DMS 273 (cell line): ENCODE measurements around the gene SYNPO.

Experiments used
- DNase-seq: peaks from one replicate; lab custom pipeline; 2025; ENCODE audit not compliant: unreplicated experiment; lab: John Stamatoyannopoulos, UW

Gene SYNPO

DNA sequence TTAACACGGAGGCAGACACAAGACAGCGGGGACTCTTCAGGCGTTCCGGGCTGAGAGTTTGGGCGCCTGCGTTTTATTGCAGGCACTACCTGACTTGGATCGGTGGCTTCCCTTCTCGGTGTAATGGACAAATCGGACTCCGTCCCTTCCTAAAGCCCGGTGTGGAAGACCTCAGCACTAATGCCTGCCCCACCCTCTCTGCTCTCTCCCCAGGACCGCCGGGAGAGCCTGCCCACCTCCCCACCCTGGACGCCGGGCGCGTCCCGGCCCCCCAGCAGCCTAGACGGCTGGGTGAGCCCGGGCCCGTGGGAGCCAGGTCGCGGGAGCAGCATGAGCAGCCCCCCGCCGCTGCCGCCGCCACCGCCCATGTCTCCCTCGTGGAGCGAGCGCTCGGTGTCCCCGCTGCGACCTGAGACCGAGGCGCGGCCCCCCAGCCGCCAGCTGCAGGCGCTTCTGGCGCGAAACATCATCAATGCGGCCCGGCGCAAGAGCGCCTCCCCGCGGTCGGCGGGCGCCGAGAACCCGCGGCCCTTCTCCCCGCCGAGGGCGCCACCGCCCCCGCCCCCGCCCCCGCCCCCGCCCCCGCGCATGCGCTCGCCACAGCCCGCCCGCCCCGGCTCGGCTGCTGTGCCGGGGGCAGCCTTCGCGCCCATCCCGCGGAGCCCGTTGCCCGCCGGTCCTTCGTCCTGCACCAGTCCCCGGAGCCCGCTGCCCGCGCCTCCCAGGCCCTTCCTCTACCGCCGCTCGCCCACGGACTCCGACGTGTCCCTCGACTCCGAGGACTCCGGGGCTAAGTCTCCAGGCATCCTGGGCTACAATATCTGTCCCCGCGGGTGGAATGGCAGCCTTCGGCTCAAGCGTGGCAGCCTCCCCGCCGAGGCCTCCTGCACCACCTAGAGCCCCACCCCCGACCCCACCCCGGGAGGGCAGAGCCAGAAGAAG, 16.0 kb downstream of the SYNPO start:
- peak; percentile 90 for DNase-seq

DNA sequence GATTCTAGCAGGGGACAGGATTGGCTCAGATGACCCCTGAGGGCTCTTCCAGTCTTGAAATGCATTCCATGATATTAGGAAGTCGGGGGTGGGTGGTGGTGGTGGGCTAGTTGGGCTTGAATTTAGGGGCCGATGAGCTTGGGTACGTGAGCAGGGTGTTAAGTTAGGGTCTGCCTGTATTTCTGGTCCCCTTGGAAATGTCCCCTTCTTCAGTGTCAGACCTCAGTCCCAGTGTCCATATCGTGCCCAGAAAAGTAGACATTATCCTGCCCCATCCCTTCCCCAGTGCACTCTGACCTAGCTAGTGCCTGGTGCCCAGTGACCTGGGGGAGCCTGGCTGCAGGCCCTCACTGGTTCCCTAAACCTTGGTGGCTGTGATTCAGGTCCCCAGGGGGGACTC, 17.7 kb downstream of the SYNPO start:
- no peak for DNase-seq

DNA sequence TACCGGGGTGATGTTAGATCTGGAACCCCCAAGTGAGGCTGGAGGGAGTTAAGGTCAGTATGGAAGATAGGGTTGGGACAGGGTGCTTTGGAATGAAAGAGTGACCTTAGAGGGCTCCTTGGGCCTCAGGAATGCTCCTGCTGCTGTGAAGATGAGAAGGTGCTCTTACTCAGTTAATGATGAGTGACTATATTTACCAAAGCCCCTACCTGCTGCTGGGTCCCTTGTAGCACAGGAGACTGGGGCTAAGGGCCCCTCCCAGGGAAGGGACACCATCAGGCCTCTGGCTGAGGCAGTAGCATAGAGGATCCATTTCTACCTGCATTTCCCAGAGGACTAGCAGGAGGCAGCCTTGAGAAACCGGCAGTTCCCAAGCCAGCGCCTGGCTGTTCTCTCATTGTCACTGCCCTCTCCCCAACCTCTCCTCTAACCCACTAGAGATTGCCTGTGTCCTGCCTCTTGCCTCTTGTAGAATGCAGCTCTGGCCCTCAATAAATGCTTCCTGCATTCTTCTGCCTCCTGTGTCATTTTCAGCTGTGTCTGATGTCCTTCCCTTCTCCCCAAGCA, 18.3 kb downstream of the SYNPO start:
- no peak for DNase-seq

DNA sequence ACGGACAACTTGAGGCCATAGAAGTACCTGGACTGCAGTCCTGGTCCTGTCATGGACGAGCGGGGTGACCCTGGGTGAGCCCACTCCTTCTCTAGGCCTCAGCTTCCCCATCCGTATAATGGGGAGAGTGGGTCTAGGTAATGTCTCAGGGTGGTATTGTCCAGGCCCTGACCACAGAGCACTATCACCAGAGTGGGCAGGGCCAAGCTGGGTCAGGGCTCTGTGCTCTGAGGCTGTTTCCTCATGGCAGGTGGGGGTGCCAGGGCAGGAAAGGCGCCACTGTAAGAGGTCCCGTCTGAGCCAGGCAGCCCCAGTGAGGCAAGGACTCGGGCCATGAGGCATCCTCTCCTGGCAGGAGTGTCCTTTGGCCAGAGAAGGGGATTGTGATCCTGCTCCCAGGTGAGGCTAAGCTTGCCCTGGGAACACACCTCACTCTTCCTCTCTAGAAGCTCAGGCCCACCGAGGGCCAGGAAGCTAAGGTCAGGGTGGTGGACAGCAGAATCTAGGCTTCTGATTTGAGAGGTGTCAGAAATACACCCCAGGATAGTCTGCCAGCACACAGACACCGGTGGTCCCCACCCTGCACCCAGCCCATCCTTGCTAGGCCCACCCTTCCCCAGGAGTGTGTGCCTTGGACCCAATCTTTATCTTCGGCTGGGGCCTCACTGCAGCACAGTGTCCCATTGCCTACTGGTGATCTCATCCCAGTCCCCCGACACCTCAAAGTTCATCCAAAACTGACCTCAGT, 19.1 kb downstream of the SYNPO start:
- no peak for DNase-seq

DNA sequence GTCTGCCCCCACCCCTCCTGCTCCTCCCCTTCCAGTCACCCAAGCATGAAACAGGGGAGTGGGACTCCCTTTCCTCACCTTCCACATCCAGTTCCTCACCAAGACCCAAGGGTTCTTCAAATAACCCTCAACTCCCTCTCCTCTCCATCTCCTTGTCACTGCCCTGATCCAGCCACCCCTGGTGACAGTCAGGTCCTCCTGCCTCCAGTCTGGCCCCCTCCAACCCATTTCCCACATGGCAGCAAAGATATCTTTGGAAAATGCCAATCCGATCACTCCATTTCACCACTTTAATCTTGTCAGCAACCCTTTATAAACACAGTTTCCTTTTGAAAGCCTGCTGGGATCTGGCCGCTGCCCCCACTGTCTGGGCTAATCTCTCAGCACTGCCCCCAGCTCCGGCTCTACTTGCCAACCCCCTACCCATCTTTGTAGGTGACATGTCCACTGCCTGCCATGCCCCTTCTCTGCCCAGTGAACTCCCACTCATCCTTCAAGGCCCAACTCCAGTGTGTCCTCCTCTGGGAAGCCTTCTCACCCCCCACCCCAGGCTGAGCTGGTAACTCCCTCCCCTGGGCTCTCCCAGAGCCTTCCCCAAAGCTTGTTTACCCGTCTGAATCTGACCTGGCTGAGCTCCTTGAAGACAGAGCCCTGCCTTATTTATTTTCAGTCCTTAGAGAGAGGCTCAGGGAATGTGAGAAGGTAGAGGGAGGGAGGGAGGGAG, 19.8 kb downstream of the SYNPO start:
- no peak for DNase-seq

DNA sequence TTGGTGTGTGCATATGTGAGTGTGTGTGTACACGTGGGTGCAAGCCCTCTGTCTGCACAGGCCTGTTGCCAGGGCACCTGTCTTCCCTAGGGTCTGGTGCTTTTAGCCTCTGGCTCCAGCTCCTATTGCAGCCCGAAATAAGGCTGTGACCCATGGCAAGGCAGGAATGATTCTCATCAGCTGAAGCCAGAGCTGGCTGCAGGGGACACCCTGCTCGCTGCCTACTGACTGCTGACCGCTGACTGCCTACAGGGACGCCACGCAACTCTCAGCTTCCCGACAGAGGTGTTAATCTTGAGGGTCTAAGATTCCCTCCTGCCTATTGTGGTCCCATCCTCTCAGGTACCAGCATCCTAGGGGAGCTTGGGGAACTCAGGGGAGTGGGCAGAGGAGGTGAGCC, 20.6 kb downstream of the SYNPO start, which contains the start of gene MYOZ3:
Gene MYOZ3, plus strand, starts transcription at position 166 of the 400 bp plus-strand sequence. CDS start 1,691 bp downstream, outside the sequence.
- no peak for DNase-seq

DNA sequence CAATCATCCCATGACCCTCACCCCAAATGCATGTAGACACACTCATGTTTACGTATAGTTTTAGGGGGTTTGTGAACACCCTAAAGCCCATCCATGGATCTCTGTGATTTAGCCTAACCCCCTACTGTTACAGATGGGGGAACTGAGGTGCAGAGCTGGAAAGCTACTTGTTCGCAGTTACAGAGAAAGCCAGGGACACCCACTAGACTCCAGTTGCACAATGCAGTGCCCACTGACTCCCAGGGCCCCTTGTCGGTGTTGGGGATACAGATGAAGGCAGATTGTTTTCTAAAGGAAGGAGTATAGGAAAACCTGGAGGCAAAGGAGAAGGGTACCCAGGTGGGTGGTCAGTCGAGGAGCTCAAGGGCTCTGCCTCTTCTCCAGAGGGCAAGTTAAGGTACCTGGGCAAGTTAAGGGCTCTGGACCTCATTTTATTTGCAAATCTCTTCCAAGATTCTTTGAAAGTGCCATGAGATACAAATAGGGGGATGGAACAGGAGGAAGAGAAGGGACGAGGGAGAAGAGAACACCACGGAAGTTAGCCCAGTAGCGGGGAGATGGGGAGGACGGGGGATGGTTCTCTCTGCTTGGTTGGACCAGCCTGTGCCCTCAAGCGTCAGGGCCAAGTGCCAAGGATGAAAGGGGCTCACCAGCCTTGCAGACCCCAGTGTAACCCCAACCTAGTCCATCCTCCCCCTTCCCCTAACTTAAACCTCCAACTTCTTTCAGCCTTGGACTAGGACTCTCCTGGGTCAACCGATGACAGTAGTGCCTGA, 21.5 kb downstream of the SYNPO start:
- DNase-seq = no peak

DNA sequence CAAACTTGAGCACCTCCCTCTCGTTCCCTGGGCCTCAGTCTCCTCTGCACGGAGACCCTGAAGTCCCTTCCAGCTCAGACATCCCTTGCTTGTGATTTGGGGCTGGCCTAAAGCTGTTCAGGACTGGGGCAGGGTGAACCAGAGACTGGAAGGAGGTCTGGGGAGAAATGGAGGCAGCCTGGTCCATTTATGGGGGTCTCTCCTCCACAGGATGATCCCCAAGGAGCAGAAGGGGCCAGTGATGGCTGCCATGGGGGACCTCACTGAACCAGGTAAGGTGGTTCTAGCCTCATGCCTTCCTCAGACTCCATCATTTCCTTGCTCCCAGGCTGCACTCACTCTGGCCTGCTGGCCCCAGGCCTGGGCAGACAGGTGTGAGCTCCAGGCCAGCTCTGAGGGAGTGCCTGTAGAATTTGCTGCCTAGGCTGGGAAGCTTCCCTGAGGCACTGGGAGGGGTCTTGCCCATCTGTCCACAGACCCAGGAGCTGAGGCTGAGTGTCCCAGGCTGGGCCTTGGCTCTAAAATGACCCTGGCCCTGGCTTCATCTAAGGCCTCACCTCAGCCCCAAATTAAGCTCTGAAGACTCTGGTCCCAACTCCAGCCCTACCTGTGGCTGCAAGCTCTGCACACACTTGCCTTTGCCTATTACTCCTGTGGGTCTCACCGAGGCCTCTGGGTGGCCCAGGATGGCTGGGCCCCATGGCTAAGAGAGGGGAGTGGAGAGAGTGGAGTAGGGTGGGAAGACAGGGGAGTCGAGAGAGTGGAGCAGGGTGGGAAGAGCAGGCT, 22.5 kb downstream of the SYNPO start:
- peak; percentile 10 for DNase-seq

DNA sequence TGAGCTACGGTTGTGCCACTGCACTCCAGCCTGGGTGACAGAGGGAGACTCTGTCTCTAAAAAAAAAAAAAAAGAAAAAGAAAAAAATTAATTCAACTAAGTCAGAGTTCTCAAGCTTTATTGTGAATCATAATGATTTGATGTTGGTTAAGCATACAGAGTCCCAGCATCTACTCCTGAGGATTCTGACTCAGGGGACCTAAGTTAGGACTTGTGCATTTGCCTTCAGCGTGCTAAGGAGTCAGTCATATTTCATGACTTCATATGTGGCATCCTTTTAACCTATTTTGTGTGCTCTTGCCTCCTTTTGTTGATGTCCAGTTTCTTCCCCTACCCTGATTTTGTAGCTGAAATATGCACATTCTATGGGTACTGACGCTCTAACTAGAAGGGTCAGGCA, 23.5 kb downstream of the SYNPO start:
- no peak for DNase-seq

DNA sequence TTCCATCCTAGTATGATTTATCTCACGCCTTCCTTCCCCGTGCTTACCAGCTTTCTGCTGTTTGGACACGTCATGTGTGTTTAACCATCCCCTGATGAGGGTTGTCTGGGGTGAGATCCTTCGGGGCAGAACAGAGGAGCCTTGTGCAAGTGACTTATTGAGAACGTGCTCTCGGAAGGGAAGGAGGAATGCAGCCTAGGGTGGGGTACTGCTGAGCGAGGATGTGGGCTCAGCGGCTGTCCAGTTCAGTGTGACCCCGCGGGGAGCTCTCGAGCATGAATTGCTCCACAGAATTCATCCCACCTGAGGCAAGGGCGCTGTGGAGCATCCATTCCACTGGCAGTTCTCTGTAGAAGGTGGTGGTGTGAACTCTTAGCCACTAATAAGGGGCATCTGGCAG, 24.6 kb downstream of the SYNPO start:
- DNase-seq = no peak

DNA sequence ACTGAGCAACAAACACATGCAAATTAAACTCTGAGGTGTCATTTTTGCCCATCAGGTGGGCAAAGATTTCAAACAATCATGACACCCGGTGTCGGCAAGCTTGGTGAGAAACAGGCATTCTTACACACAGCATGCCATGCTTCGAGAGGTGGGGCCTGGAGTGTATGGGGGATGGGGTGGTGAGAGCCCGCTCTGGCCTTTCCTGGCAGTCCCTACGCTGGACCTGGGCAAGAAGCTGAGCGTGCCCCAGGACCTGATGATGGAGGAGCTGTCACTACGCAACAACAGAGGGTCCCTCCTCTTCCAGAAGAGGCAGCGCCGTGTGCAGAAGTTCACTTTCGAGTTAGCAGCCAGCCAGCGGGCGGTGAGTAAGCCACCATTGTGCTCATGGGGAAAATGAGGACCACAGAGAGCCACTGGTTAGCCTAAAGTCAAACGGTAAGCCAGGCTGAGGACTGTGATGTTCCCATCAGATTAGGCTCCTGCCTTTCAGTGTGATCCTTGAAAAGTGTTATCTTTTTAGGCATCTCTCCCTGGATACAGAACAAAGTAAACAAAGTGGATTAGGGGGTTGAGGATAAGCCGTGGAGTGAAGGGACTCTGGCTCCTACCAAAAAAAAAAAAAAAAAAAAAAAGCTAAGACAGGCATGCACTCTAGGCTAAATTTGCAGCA, 30.0 kb downstream of the SYNPO start:
- DNase-seq = no peak

DNA sequence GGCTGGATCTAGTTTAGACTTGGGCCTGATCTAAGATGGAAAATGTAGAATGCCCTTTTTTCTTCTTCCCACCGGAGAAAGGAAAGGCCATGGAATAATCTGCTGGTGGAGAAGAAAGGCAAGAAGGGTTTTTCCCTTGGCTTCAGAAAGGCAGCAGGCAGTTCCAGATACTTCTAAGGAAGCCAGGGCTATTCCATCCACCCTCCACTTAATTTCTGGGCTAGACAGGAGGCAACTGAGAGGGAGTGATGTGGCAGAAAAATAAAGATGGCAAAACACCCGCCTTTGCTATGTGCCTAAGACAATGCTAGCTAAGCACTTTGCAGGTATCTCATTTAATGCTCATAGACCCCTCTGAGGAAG, 30.5 kb downstream of the SYNPO start:
- DNase-seq = no peak

DNA sequence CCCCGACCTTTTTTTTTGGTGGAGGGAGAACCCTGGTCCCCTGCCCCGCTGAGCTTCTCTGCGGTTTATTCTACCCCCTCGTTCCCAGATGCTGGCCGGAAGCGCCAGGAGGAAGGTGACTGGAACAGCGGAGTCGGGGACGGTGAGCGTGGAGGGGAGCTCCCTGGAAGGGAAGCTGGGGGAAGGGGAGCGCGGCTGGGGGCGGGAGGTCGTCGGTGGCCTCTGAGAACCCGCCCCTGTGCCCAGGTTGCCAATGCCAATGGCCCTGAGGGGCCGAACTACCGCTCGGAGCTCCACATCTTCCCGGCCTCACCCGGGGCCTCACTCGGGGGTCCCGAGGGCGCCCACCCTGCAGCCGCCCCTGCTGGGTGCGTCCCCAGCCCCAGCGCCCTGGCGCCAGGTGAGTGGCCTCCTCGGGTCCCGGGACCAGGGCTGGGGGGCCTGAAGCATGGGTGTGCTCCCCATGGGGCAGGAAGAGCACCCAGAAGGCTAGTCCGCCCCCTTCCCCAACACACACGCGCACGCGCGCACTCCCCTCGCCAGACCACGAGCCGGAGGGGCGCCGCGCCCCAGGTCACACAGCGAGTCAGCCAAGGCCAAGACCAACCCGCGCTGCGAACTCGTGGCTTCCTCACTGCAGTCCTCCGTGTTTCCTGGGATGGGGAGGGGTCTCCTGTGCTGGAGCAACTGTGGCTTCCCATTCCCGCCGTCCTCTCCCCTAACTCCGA, 31.2 kb downstream of the SYNPO start:
- DNase-seq = peak; percentile 40

DNA sequence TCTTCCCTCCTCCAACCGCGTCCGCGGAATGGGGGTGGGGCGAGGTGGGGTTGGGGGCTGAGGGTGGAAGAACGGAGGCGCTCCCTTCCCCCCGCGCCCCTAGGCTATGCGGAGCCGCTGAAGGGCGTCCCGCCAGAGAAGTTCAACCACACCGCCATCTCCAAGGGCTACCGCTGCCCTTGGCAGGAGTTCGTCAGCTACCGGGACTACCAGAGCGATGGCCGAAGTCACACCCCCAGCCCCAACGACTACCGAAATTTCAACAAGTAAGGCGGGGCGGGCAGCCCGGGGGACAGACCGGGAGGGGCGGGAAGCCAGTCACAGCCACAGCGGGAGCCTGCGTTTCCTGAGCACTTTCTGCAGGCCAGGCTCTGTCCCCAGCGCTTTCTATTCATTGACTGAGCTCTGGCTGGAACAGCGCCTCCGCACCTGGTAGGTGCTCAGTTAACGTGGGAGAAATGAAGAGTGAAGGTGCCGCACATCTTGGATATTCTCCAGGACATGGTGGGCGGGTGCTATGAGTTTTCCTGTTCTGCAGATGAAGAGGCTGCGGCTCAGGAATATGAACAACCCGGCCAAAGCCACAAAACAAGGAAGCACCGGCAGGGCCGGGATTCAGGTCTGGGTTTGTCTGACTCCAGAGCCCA, 31.9 kb downstream of the SYNPO start:
- DNase-seq = peak; percentile 49

DNA sequence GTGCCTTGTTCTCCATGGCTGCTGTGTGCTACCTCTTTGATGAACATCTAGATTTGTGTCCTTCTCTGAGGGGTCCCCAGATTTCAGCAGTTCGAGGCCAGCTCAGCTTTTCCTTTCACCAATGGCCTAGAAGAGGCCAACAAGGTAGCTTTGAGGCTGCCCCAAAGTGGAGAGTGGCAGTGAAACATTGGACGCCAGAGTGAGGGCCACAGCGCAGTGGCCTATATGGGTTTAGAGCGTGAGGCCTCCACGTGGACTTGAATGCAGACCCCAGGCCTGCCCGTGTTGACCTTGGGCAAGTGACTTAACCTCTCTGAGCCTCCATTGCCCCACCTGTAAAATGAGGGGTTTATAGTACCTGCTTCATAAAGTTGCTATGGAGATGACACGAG, 32.4 kb downstream of the SYNPO start:
- no peak for DNase-seq

DNA sequence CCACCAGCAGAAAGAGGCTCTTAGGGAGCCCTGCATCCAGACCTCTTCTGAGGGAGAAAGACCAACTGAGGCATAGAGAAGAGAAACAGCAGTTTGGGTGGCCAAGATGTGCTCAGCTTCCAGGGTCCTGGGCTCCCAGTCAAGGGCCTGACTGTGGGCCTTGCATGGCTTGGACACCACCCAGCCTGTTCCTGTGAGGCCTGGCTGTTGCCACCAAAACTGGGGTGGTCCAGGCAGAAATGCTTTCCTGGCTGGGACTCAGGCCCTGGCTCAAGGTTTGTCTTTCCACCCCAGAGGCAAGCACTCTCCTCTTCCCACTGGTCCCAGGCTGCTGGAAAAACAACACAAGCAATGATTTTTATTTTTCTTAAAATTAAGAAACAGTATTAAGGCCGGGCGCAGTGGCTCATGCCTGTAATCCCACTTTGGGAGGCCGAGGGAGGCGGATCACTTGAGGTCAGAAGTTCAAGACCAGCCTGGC, 33.9 kb downstream of the SYNPO start:
- DNase-seq = no peak

DNA sequence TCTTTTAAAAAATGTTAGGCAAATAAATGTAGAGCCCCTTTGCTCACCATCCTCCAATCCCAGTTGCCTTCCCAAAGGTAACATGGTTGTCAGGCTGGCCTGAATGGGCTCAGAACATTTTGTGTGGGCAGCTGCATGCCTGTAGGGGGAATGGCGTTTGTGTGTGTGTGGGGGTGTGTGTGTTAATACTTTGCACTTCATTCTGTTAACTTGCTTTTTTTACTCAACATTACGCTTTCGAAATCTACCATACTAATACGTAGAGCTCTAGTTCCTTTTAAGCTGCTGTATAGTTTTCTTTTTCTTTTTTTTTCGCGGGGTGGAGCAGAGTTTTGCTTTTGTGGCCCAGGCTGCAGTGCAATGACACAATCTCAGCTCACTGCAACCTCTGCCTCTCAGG, 34.6 kb downstream of the SYNPO start:
- no peak for DNase-seq

DNA sequence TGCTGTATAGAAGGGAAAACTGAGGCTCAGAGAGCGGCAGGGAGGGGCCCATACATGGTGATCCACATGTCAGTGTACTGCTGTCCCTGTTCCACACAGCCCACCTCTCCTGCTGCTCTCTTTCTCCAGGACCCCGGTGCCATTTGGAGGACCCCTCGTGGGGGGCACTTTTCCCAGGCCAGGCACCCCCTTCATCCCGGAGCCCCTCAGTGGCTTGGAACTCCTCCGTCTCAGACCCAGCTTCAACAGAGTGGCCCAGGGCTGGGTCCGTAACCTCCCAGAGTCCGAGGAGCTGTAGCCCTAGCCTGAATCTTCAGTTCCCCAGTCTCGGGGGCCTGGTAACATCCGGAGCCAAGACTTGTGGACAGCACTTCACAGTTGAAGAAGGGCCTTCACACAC, 36.1 kb downstream of the SYNPO start:
- DNase-seq = no peak
